HCT116 (cell line): ENCODE measurements around the gene CEP97. TPM values are rescaled to one million over a fixed set of nuclear protein-coding genes. Genes with fewer than 3 reads are reported as not detected.

Experiments used
- ATAC-seq: fragments of 200-7000 bp; cut with Tn5 transposase; 2 replicates; pipeline ENCODE4 v1.9.1; 2020; ENCODE audit warnings: mild to moderate bottlenecking, moderate library complexity
- BruUV-seq: library from RNA; stranded (reverse); fragments of 400-500 nt; replicated peaks from 2 replicates; lab custom pipeline; 2021; lab: Mats Ljungman, UMichigan
- CTCF ChIA-PET: fragments of 300-600 bp; sonication (Branson Sonifier 250); formaldehyde crosslinking; loops from one replicate; lab custom pipeline; 2021; ENCODE audit warnings: antibody characterized with exemption; lab: Charles Lee
- POLR2A ChIA-PET: fragments of 300-600, 350-600 bp; sonication (Branson Sonifier 250); formaldehyde crosslinking; loops from one replicate; lab custom pipeline; 2021; ENCODE audit warnings: antibody characterized with exemption; lab: Charles Lee
- RAD21 ChIA-PET, 2 experiments: fragments of 300-600 bp; sonication (Branson Sonifier 250); formaldehyde crosslinking; loops; one replicate each; lab custom pipeline; 2023; ENCODE audit warnings: low total read pairs in 2 of 2; ENCODE audit not compliant: uncharacterized antibody in 2 of 2, unreplicated experiment in 2 of 2, low non-redundant PET in 1 of 2; lab: Charles Lee
- DNase-seq: peaks from one replicate; pipeline ENCODE4 v3.0.0-alpha.2; 2010; ENCODE audit warnings: low read depth, low spot score
- H2AFZ ChIP-seq: fragments of 200-600 bp; shearing (Covaris generic), sonication (generic); 2 replicates; pipeline ENCODE4 v1.6.1; 2017; ENCODE audit warnings: low read depth, mixed run types, mixed read lengths, antibody characterized with exemption, low read length; ENCODE audit not compliant: poor library complexity, severe bottlenecking
- H3K27ac ChIP-seq: 2 replicates; pipeline ENCODE4 v1.5.1; 2012; ENCODE audit warnings: low read depth, low read length
- H3K27me3 ChIP-seq: fragments of 200-600 bp; sonication (generic); 2 replicates; pipeline ENCODE4 v1.6.1; 2016; ENCODE audit warnings: mixed run types, low read length, mixed read lengths; ENCODE audit not compliant: insufficient read depth
- H3K36me3 ChIP-seq, 2 experiments: fragments of 200-500 bp in 1 of 2; fragments of 200-600 bp in 1 of 2; sonication (Bioruptor generic) in 1 of 2; sonication (generic) in 1 of 2; 2 replicates each; pipeline versions ENCODE4 v1.5.1 to v1.6.1; 2014 to 2016; ENCODE audit warnings: low read length in 2 of 2, inconsistent platforms in 1 of 2, mixed read lengths in 1 of 2, mixed run types in 1 of 2; ENCODE audit not compliant: insufficient read depth in 2 of 2, control insufficient read depth in 1 of 2
- H3K4me1 ChIP-seq, 2 experiments: fragments of 200-600 bp in 1 of 2; sonication (generic) in 1 of 2; 2 replicates each; pipeline versions ENCODE4 v1.5.1 to v1.6.1; 2012 to 2017; ENCODE audit warnings: low read length in 2 of 2, inconsistent platforms in 1 of 2, mild to moderate bottlenecking in 1 of 2, mixed read lengths in 1 of 2, mixed run types in 1 of 2, moderate library complexity in 1 of 2; ENCODE audit not compliant: insufficient read depth in 2 of 2, control insufficient read depth in 1 of 2
- H3K4me2 ChIP-seq: fragments of 200-600 bp; sonication (generic); 2 replicates; pipeline ENCODE4 v1.6.1; 2017; ENCODE audit warnings: mixed run types, low read length, mixed read lengths
- H3K4me3 ChIP-seq, 2 experiments: fragments of 200-600 bp in 1 of 2; sonication (generic) in 1 of 2; replicated peaks in 1 of 2; 2 replicates each; pipeline ENCODE4 v1.5.1; 2011 to 2016; ENCODE audit warnings: low read length in 2 of 2, control low read depth in 1 of 2, low read depth in 1 of 2, mild to moderate bottlenecking in 1 of 2, mixed read lengths in 1 of 2, mixed run types in 1 of 2
- H3K79me2 ChIP-seq: fragments of 200-600 bp; sonication (generic); 2 replicates; pipeline ENCODE4 v1.6.1; 2017; ENCODE audit warnings: mild to moderate bottlenecking, mixed run types, low read length, moderate library complexity, mixed read lengths; ENCODE audit not compliant: insufficient read depth
- H3K9ac ChIP-seq: fragments of 200-600 bp; sonication (generic); 2 replicates; pipeline ENCODE4 v1.6.1; 2016; ENCODE audit warnings: low read length, mixed read lengths
- H3K9me2 ChIP-seq: fragments of 200-600 bp; sonication (generic), shearing (Covaris generic); 2 replicates; pipeline ENCODE4 v1.6.1; 2017; ENCODE audit warnings: mixed run types, mild to moderate bottlenecking, moderate library complexity; ENCODE audit not compliant: insufficient read depth
- H3K9me3 ChIP-seq, 2 experiments: fragments of 200-500 bp in 1 of 2; fragments of 200-600 bp in 1 of 2; sonication (Bioruptor generic) in 1 of 2; sonication (generic) in 1 of 2; 2 replicates each; pipeline ENCODE4 v1.6.1; 2014 to 2017; ENCODE audit warnings: low read length in 2 of 2, mixed read lengths in 2 of 2, inconsistent platforms in 1 of 2, low read depth in 1 of 2, mild to moderate bottlenecking in 1 of 2, mixed run types in 1 of 2, moderate library complexity in 1 of 2; ENCODE audit not compliant: control insufficient read depth in 1 of 2, insufficient read depth in 1 of 2
- H4K20me1 ChIP-seq: fragments of 200-600 bp; sonication (generic), shearing (Covaris generic); 2 replicates; pipeline ENCODE4 v1.6.1; 2017; ENCODE audit warnings: mixed run types, mild to moderate bottlenecking, moderate library complexity; ENCODE audit not compliant: insufficient read depth
- CEBPB ChIP-seq: IDR thresholded peaks from 2 replicates; pipeline ENCODE4 v1.6.1; 2012; ENCODE audit warnings: low read depth
- EZH2phosphoT487 ChIP-seq: fragments of 200-600 bp; IDR thresholded peaks from 2 replicates; pipeline ENCODE4 v1.6.1; 2018; ENCODE audit warnings: antibody characterized with exemption, borderline replicate concordance
- JUND ChIP-seq: IDR thresholded peaks from 2 replicates; pipeline ENCODE4 v1.6.1; 2012
- SIN3A ChIP-seq: IDR thresholded peaks from 2 replicates; pipeline ENCODE4 v1.6.1; 2012; ENCODE audit warnings: low read depth
- SP1 ChIP-seq: IDR thresholded peaks from 2 replicates; pipeline ENCODE4 v1.6.1; 2012; ENCODE audit warnings: low read depth
- SRF ChIP-seq: IDR thresholded peaks from 2 replicates; pipeline ENCODE4 v1.6.1; 2012; ENCODE audit warnings: low read depth
- ZFX ChIP-seq: fragments of 450-650 bp; IDR thresholded peaks from 2 replicates; pipeline ENCODE4 v1.6.1; 2017
- ZNF274 ChIP-seq: fragments of 200-500 bp; sonication (Bioruptor generic); IDR thresholded peaks from 2 replicates; pipeline ENCODE4 v1.6.1; 2014; ENCODE audit warnings: mild to moderate bottlenecking, low read depth, low read length, inconsistent platforms
- intact Hi-C: fragments of 100-400 bp; cut with micrococcal nuclease; formaldehyde crosslinking; loops from 2 replicates; pipeline ENCODE4 v1.10.0; 2022
- total RNA-seq: library from RNA; stranded (reverse); gene quantifications from one replicate; pipeline ENCODE4 v1.2.1, GENCODE V29; 2021; ENCODE audit not compliant: unreplicated experiment
- TF ChIP-seq, protein P1 (sequence below): IDR thresholded peaks from 2 replicates; pipeline ENCODE4 v1.6.1; 2012
- TF ChIP-seq, protein P2 (sequence below): IDR thresholded peaks from 2 replicates; pipeline ENCODE4 v1.6.1; 2011; ENCODE audit warnings: mild to moderate bottlenecking, low read length, moderate library complexity; ENCODE audit not compliant: insufficient replicate concordance; ENCODE audit errors: extremely low read depth

Gene CEP97
- total RNA-seq, 1 experiment from 2014 or later, result 15.7 TPM

DNA sequence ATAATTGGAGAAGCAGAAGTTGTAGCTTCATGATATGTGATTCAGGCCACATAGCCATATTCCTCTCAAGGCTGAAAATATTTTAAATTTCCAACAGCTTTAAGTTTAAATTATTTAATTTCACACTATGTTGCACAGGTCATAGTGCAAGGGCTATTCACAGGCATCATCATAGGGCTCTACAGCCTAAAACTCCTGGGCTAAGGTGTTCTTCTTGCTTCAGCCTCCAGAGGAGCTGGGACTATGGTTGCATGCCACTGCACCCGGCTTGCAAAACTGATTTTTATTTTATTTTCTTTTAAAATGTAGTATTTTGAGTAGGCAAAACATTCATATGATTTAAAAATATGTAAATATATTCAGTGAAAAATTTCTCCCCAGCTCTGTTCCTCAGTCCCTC, 6.0 kb upstream of the CEP97 start:
- intact Hi-C loops, result no loop called here
- Histone ChIP-seq H3K9ac (no peak overlapping the region), H3K4me3 (no peak overlapping the region), H3K9me3 (no peaks in the 10 kb centered on the region), H3K9me2 (no peaks in the 10 kb centered on the region), H3K36me3 (no peaks in the 10 kb centered on the region), H2AFZ (no peak overlapping the region), H4K20me1 (no peaks in the 10 kb centered on the region), H3K4me2 (no peak overlapping the region), H3K79me2 (no peaks in the 10 kb centered on the region), H3K27me3 (no peaks in the 10 kb centered on the region), H3K4me1 (no peaks in the 10 kb centered on the region), H3K27ac (no peak overlapping the region)
- ChIA-PET CTCF (no interaction called here), RAD21 (no interaction called here), POLR2A (no interaction called here)
- DNase-seq (no peak), ATAC-seq (no peak)
- no TSS peak for BruUV-seq
- no peak for TF ChIP-seq JUND
- no peak for TF ChIP-seq SIN3A
- TF ChIP-seq SP1, result no peak
- TF ChIP-seq, protein P1, sequence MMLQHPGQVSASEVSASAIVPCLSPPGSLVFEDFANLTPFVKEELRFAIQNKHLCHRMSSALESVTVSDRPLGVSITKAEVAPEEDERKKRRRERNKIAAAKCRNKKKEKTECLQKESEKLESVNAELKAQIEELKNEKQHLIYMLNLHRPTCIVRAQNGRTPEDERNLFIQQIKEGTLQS, result no peak
- no peak for TF ChIP-seq EZH2phosphoT487
- no peak for TF ChIP-seq CEBPB
- TF ChIP-seq, protein P2, sequence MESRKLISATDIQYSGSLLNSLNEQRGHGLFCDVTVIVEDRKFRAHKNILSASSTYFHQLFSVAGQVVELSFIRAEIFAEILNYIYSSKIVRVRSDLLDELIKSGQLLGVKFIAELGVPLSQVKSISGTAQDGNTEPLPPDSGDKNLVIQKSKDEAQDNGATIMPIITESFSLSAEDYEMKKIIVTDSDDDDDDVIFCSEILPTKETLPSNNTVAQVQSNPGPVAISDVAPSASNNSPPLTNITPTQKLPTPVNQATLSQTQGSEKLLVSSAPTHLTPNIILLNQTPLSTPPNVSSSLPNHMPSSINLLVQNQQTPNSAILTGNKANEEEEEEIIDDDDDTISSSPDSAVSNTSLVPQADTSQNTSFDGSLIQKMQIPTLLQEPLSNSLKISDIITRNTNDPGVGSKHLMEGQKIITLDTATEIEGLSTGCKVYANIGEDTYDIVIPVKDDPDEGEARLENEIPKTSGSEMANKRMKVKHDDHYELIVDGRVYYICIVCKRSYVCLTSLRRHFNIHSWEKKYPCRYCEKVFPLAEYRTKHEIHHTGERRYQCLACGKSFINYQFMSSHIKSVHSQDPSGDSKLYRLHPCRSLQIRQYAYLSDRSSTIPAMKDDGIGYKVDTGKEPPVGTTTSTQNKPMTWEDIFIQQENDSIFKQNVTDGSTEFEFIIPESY, result no peak
- TF ChIP-seq SRF, result no peak
- no peak for TF ChIP-seq ZFX

DNA sequence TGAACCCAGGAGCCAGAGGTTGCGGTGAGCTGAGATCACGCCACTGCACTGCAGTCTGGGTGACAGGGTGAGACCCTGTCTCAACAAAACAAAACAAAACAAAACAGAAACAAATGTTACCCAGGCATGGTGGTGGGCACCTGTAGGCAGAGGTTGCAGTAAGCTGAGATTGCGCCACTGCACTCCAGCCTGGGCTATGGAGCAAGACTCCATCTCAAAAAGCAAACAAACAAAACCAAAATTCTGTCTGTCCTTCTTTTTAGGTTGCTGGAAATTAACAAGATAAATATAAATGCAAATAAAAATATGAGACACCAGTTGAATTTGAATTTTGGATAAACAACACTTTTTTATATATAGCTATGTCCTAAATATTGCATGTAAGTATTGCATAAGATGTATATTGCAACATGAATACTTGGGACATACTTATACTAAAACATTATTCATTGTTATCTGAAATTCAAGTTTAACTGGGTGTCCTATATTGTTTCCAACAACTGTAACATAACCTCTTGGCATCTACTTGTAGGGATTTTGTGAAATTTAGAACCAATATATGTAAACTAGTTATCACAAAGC, 4.7 kb upstream of the CEP97 start:
- no peaks in the 10 kb centered on the region for H3K9me2 ChIP-seq
- H3K79me2 ChIP-seq, result no peaks in the 10 kb centered on the region
- no TSS peak for BruUV-seq
- no peak overlapping the region for H3K4me2 ChIP-seq
- DNase-seq, result no peak
- no peaks in the 10 kb centered on the region for H4K20me1 ChIP-seq
- TF ChIP-seq ZNF274, result no peak
- no peak for ATAC-seq
- H3K27me3 ChIP-seq, result no peaks in the 10 kb centered on the region
- intact Hi-C loops, result no loop called here
- no peak overlapping the region for H3K9ac ChIP-seq
- ChIA-PET RAD21 (no interaction called here), POLR2A (no interaction called here), CTCF (no interaction called here)
- H3K4me1 ChIP-seq, result 0 out of 4 replicates have a peak, but pooled peaks cover 0 to 3% of the 10 kb centered on the region in 2 experiments
- no peaks in the 10 kb centered on the region for H3K9me3 ChIP-seq
- no peak overlapping the region for H2AFZ ChIP-seq
- H3K36me3 ChIP-seq, result no peaks in the 10 kb centered on the region
- H3K4me3 ChIP-seq, result no peak overlapping the region
- H3K27ac ChIP-seq, result no peak overlapping the region
